ENCODE results near the gene KRT73. TPM values are rescaled to one million over a fixed set of nuclear protein-coding genes. Genes with fewer than 3 reads are reported as not detected.

Gene KRT73
- total and polyA plus RNA-seq, 2 donors (not counting 3 experiments of a cell fraction or from before 2014, with no cell fraction given), result not detected

DNA sequence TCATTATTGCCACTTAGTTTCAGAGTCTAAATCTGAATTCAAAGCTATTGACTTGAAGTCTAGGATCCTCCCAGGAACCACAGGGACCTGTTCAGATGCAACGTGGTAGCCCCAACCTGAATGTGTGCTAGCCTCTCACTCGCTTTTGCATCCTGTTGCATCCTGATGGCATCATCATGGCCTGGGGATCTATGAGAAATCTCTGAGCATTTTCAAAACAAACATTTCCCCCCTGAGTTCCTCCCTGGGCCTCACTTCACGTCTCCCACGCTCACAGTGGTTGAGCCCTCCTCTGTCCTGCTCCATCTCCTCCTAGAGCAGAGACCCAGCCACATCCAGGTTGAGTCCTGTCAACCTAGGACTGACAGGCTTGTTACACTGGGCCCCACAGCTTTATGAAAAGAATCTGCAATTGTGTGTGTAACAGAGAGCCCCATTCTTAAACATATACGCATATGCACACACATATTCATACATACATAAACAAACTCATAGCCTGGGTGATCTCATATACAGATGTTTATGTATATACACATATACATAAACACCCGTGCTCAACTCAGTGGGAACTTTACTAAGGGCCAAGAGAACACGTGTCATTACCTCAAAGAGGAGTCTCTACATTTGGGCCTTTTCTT, 11.7 kb downstream of the KRT73 start:
- Histone ChIP-seq H3K36me3 (ENCODE audit: control insufficient read depth in 2 of 2, extremely low read depth in 1 of 2, insufficient read depth in 2 of 2, low read length in 2 of 2) (no peaks in the 10 kb centered on the region), H3K4me3 (replicated peaks in 1 of 3; ENCODE audit: insufficient read depth in 1 of 3, low read depth in 1 of 3, low read length in 3 of 3) (no peak overlapping the region), H3K9me3 (replicated peaks; ENCODE audit: control insufficient read depth, insufficient read depth, low read length) (no peaks in the 10 kb centered on the region), H3K27ac (ENCODE audit: insufficient read depth, low read depth, low read length) (no peak overlapping the region), H3K9ac (replicated peaks; ENCODE audit: extremely low read depth, insufficient read depth, low read length) (no peak overlapping the region), H3K4me1 (ENCODE audit: control insufficient read depth, extremely low read depth, insufficient read depth, low read length) (no peaks in the 10 kb centered on the region), H3K4me2 (ENCODE audit: insufficient read depth, low read length) (no peak overlapping the region), H3K79me2 (ENCODE audit: control insufficient read depth, insufficient read depth, low read length) (no peaks in the 10 kb centered on the region), H2AFZ (ENCODE audit: low read depth, low read length) (no peak overlapping the region), H4K20me1 (replicated peaks; ENCODE audit: control insufficient read depth, extremely low read depth, insufficient read depth, low read length) (no peaks in the 10 kb centered on the region), H3K27me3 (ENCODE audit: control insufficient read depth in 2 of 2, insufficient read depth in 2 of 2, low read length in 2 of 2) (peaks cover 3 to 15% of the 10 kb centered on the region in 2 experiments), H3K9me1 (replicated peaks; ENCODE audit: control insufficient read depth, extremely low read depth, insufficient read depth, low read length) (no peaks in the 10 kb centered on the region)
- TF ChIP-seq JUN (IDR thresholded peaks at IDR 0.05; ENCODE audit: borderline replicate concordance, insufficient read depth, insufficient read length, low read depth), result no peak
- no peak for TF ChIP-seq POLR2AphosphoS5 (IDR thresholded peaks at IDR 0.05; ENCODE audit: insufficient read depth, low read depth, low read length)
- TF ChIP-seq GATA2 (IDR thresholded peaks at IDR 0.05; ENCODE audit: insufficient read depth, insufficient read length, low read depth, low read length), result no peak
- no peak for TF ChIP-seq FOS (IDR thresholded peaks at IDR 0.05; ENCODE audit: borderline replicate concordance, insufficient read depth, low read length)
- TF ChIP-seq MYC (IDR thresholded peaks at IDR 0.05; ENCODE audit: low read depth, low read length), result no peak
- ChIA-PET CTCF (no interaction called here), POLR2A (no interaction called here)
- dilution Hi-C loops (cut with MboI; ENCODE audit: extremely low pct_ligation_motif_present, low sequenced_read_pairs) (no loop called here), intact Hi-C loops (cut with micrococcal nuclease) (no loop called here)
- no TSS peak for BruUV-seq (replicated peaks)
- FAIRE-seq, result no peak
- DNase-seq (ENCODE audit: low read depth, low spot score), result no peak

DNA sequence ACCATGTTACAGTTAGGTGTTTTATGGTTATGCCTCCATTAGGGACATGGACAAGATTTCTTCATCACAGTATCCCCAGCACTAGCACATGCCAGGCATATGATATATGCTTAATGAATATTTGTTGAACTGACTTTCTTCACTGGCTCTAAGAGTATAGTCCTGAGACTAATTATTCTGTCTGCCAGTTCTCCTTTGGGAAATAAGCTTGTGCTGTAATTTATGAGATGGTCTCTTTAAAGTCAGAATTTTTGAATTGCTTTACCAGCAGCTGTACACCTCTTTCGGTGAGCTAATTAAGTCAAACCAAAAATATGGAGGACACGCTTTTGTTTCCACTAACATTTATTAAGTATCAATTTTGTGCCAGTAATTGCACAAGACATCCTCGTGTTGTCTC, 12.3 kb downstream of the KRT73 start:
- H3K4me1 ChIP-seq (ENCODE audit: control insufficient read depth, extremely low read depth, insufficient read depth, low read length), result no peaks in the 10 kb centered on the region
- CTCF ChIA-PET, result no interaction called here
- no peak overlapping the region for H3K9ac ChIP-seq (replicated peaks; ENCODE audit: extremely low read depth, insufficient read depth, low read length)
- H3K79me2 ChIP-seq (ENCODE audit: control insufficient read depth, insufficient read depth, low read length), result no peaks in the 10 kb centered on the region
- no peaks in the 10 kb centered on the region for H3K9me3 ChIP-seq (replicated peaks; ENCODE audit: control insufficient read depth, insufficient read depth, low read length)
- H3K27ac ChIP-seq (ENCODE audit: insufficient read depth, low read depth, low read length), result no peak overlapping the region
- FAIRE-seq (no peak), DNase-seq (ENCODE audit: low read depth, low spot score) (no peak)
- H3K9me1 ChIP-seq (replicated peaks; ENCODE audit: control insufficient read depth, extremely low read depth, insufficient read depth, low read length), result no peaks in the 10 kb centered on the region
- no peak overlapping the region for H3K4me3 ChIP-seq (replicated peaks in 1 of 3; ENCODE audit: insufficient read depth in 1 of 3, low read depth in 1 of 3, low read length in 3 of 3)
- H3K27me3 ChIP-seq (ENCODE audit: control insufficient read depth in 2 of 2, insufficient read depth in 2 of 2, low read length in 2 of 2), result peaks cover 8 to 21% of the 10 kb centered on the region in 2 experiments
- no peaks in the 10 kb centered on the region for H4K20me1 ChIP-seq (replicated peaks; ENCODE audit: control insufficient read depth, extremely low read depth, insufficient read depth, low read length)
- intact Hi-C loops (cut with micrococcal nuclease) (no loop called here), dilution Hi-C loops (cut with MboI; ENCODE audit: extremely low pct_ligation_motif_present, low sequenced_read_pairs) (no loop called here)
- BruUV-seq (replicated peaks), result no TSS peak
- POLR2A ChIA-PET, result no interaction called here
- TF ChIP-seq MYC (IDR thresholded peaks at IDR 0.05; ENCODE audit: low read depth, low read length), result no peak
- no peak for TF ChIP-seq MAX (IDR thresholded peaks at IDR 0.05; ENCODE audit: insufficient read depth, insufficient read length)
- no peak for TF ChIP-seq FOS (IDR thresholded peaks at IDR 0.05; ENCODE audit: borderline replicate concordance, insufficient read depth, low read length)
- no peak for TF ChIP-seq POLR2AphosphoS5 (IDR thresholded peaks at IDR 0.05; ENCODE audit: insufficient read depth, low read depth, low read length)
- no peak for TF ChIP-seq JUN (IDR thresholded peaks at IDR 0.05; ENCODE audit: borderline replicate concordance, insufficient read depth, insufficient read length, low read depth)
- no peak for TF ChIP-seq CTCF (IDR thresholded peaks at IDR 0.05; ENCODE audit: extremely low read depth in 1 of 2, insufficient read depth in 1 of 2, low read depth in 1 of 2, low read length in 2 of 2)
- no peak for TF ChIP-seq EZH2 (IDR thresholded peaks at IDR 0.05; ENCODE audit: borderline replicate concordance, low read depth, low read length, severe bottlenecking)
- no peak for TF ChIP-seq GATA2 (IDR thresholded peaks at IDR 0.05; ENCODE audit: insufficient read depth, insufficient read length, low read depth, low read length)
- no peak for TF ChIP-seq POLR2A (IDR thresholded peaks at IDR 0.05; ENCODE audit: low read depth, low read length)
- H2AFZ ChIP-seq (ENCODE audit: low read depth, low read length), result no peak overlapping the region
- no peak overlapping the region for H3K4me2 ChIP-seq (ENCODE audit: insufficient read depth, low read length)
- H3K36me3 ChIP-seq (ENCODE audit: control insufficient read depth in 2 of 2, extremely low read depth in 1 of 2, insufficient read depth in 2 of 2, low read length in 2 of 2), result no peaks in the 10 kb centered on the region
